HG02571 (cell line): ENCODE measurements around the gene GPM6B.
"Not testable (repeated sequence)": the region's sequence is repeated elsewhere in the genome, so short reads cannot be mapped to it uniquely, and the experiment has no call there.

Source experiments
- ATAC-seq: cut with Tn5 transposase; IDR thresholded peaks from one replicate; pipeline ENCODE4 v1.9.1; 2021; ENCODE audit warnings: mild to moderate bottlenecking, moderate library complexity; ENCODE audit not compliant: unreplicated experiment

Gene GPM6B

GRCh38 chrX:13733506-13733905, 83.4 kb downstream of the GPM6B start:
- ATAC-seq: no peak

DNA sequence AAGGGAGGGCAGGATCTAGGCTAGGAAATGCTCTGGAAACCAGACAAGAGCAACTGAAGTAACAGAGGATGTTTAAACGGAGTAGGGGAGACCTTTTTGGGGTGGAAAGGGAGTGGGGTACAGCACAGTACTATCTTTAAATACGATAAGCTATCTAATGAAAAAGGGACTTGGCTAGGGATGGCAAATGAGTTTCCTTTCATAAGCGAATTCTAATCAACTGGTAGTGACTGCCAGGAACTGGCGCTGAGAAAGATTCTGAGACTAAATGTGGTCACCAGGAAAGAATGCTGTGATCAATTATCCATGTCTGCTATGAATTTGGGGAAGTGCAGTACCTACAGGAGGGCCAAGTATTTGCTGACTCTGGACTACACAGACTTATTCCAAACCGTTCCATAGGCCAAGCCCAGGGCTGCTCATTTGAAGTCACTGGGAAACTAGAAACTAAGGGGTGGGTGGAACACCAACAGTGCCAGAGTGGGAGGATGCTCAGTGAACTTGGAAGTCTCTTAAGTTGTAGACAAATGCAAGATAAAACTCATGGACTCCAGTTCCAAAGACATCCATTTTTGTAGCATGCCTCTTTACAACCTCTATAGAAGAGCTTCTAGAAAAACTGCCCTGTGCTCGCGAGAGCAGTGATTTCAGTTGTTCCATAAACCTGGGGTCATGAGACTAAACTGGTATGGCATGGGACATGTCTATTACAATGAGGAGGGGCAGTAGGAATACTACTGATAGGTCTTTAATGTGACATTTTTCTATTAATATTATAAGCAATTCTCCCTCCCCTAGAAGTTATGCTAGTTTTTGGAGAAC, 84.4 kb downstream of the GPM6B start:
- no peak for ATAC-seq

- not testable (repeated sequence) for ATAC-seq
Observed at GRCh38 chrX:13730523-13730922, 86.4 kb downstream of the GPM6B start.

DNA sequence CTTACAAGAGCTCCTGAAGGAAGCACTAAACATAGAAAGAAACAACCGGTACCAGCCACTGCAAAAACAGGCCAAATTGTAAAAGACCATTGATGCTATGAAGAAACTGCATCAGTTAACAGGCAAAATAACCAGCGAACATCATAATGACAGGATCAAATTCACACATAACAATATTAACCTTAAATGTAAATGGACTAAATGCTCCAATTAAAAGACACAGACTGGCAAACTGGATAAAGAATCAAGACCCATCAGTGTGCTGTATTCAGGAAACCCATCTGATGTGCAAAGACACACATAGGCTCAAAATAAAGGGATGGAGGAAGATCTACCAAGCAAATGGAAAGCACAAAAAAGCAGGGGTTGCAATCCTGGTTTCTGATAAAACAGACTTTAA, 90.3 kb downstream of the GPM6B start:
- not testable (repeated sequence) for ATAC-seq

GRCh38 chrX:13724878-13725277, 92.0 kb downstream of the GPM6B start:
- not testable (repeated sequence) for ATAC-seq

GRCh38 chrX:13721819-13722519, 94.9 kb downstream of the GPM6B start:
- ATAC-seq: no peak

GRCh38 chrX:13721371-13721770, 95.5 kb downstream of the GPM6B start:
- ATAC-seq: no peak
